ENCODE data around the gene SELENOW. TPM values are rescaled to one million over a fixed set of nuclear protein-coding genes. Genes with fewer than 3 reads are reported as not detected.

SELENOW gene
- total and polyA plus RNA-seq, 2 donors (not counting 1 experiment from before 2014, with no cell fraction given) = 47.7 to 73.7 TPM

GRCh38 chr19:47756953-47757608 is 21.4 kb upstream of the SELENOW start:
- Histone ChIP-seq H2AFZ (ENCODE audit: insufficient read depth, low read depth, low read length, poor library complexity, severe bottlenecking) (no peak overlapping the region), H4K20me1 (ENCODE audit: control insufficient read depth, insufficient read depth, low read length, poor library complexity, severe bottlenecking) (peaks cover 42% of the 10 kb centered on the region), H3K27ac (ENCODE audit: low read length in 2 of 2) (no peak overlapping the region), H3K4me3 (ENCODE audit: control extremely low read depth in 1 of 5, extremely low read depth in 1 of 5, insufficient read depth in 1 of 5, low read depth in 2 of 5, low read length in 4 of 5) (no peak overlapping the region), H3K27me3 (replicated peaks in 1 of 4; ENCODE audit: control extremely low read depth in 1 of 4, control insufficient read depth in 3 of 4, insufficient read depth in 4 of 4, low read length in 3 of 4) (no peaks in the 10 kb centered on the region), H3K36me3 (replicated peaks in 1 of 2; ENCODE audit: control extremely low read depth in 1 of 2, control insufficient read depth in 1 of 2, extremely low read depth in 1 of 2, insufficient read depth in 2 of 2, low read length in 1 of 2) (peaks cover 0 to 61% of the 10 kb centered on the region in 2 experiments), H3K9ac (ENCODE audit: low read length) (no peak overlapping the region), H3K4me1 (ENCODE audit: control insufficient read depth in 2 of 2, insufficient read depth in 2 of 2, low read length in 2 of 2) (no peaks in the 10 kb centered on the region), H3K79me2 (ENCODE audit: control insufficient read depth, insufficient read depth, low read length) (no peaks in the 10 kb centered on the region), H3K4me2 (replicated peaks; ENCODE audit: low read depth, low read length, poor library complexity, severe bottlenecking) (no peak overlapping the region), H3K9me3 (ENCODE audit: control extremely low read depth in 1 of 3, control insufficient read depth in 2 of 3, insufficient read depth in 1 of 3, low read length in 2 of 3) (peaks cover 0 to 9% (median 2%) of the 10 kb centered on the region in 3 donors)
- no peaks in the 10 kb centered on the region for H3K9me3 Mint-ChIP-seq (ENCODE audit: insufficient read depth)
- POLR2A ChIA-PET = no interaction called here
- no peak overlapping the region for H3K4me3 Mint-ChIP-seq
- H3K4me1 Mint-ChIP-seq = no peaks in the 10 kb centered on the region
- no peak for TF ChIP-seq CTCF (IDR thresholded peaks at IDR 0.05)
- no peak for TF ChIP-seq EZH2 (IDR thresholded peaks at IDR 0.05; ENCODE audit: borderline replicate concordance, insufficient read depth, low read depth, low read length, poor library complexity, severe bottlenecking)
- 98% methylated on average over 17 of the region's 22 CpGs for WGBS (ENCODE audit: insufficient coverage)
- H3K27ac Mint-ChIP-seq = no peak overlapping the region
- CTCF ChIA-PET = interaction anchor here (1.6 kb wide), 1 partner anchor 11 kb away, joined by 3 read pairs; no protein-coding TSS in a partner anchor
- H3K27me3 Mint-ChIP-seq = no peaks in the 10 kb centered on the region
- DNase-seq (peak; percentile 23), ATAC-seq (ENCODE audit: low read depth) (no peak)
- intact Hi-C loops (cut with micrococcal nuclease) = no loop called here

GRCh38 chr19:47757617-47758442 is 20.7 kb upstream of the SELENOW start:
- DNase-seq (no peak), ATAC-seq (ENCODE audit: low read depth) (no peak)
- no peaks in the 10 kb centered on the region for H3K4me1 Mint-ChIP-seq
- H3K9me3 Mint-ChIP-seq (ENCODE audit: insufficient read depth) = no peaks in the 10 kb centered on the region
- Histone ChIP-seq H3K27ac (ENCODE audit: low read length in 2 of 2) (no peak overlapping the region), H3K27me3 (replicated peaks in 1 of 4; ENCODE audit: control extremely low read depth in 1 of 4, control insufficient read depth in 3 of 4, insufficient read depth in 4 of 4, low read length in 3 of 4) (no peaks in the 10 kb centered on the region), H2AFZ (ENCODE audit: insufficient read depth, low read depth, low read length, poor library complexity, severe bottlenecking) (no peak overlapping the region), H3K4me2 (replicated peaks; ENCODE audit: low read depth, low read length, poor library complexity, severe bottlenecking) (no peak overlapping the region), H3K4me3 (ENCODE audit: control extremely low read depth in 1 of 5, extremely low read depth in 1 of 5, insufficient read depth in 1 of 5, low read depth in 2 of 5, low read length in 4 of 5) (no peak overlapping the region), H3K4me1 (ENCODE audit: control insufficient read depth in 2 of 2, insufficient read depth in 2 of 2, low read length in 2 of 2) (no peaks in the 10 kb centered on the region), H3K9ac (ENCODE audit: low read length) (no peak overlapping the region), H3K9me3 (ENCODE audit: control extremely low read depth in 1 of 3, control insufficient read depth in 2 of 3, insufficient read depth in 1 of 3, low read length in 2 of 3) (peaks cover 0 to 9% (median 2%) of the 10 kb centered on the region in 3 donors), H3K79me2 (ENCODE audit: control insufficient read depth, insufficient read depth, low read length) (no peaks in the 10 kb centered on the region), H4K20me1 (ENCODE audit: control insufficient read depth, insufficient read depth, low read length, poor library complexity, severe bottlenecking) (peaks cover 34% of the 10 kb centered on the region), H3K36me3 (replicated peaks in 1 of 2; ENCODE audit: control extremely low read depth in 1 of 2, control insufficient read depth in 1 of 2, extremely low read depth in 1 of 2, insufficient read depth in 2 of 2, low read length in 1 of 2) (peaks cover 0 to 54% of the 10 kb centered on the region in 2 experiments)
- no peak overlapping the region for H3K27ac Mint-ChIP-seq
- WGBS (ENCODE audit: insufficient coverage) = 97% methylated on average over 5 of the region's 14 CpGs
- POLR2A ChIA-PET = no interaction called here
- TF ChIP-seq EZH2 (IDR thresholded peaks at IDR 0.05; ENCODE audit: borderline replicate concordance, insufficient read depth, low read depth, low read length, poor library complexity, severe bottlenecking) = no peak
- intact Hi-C loops (cut with micrococcal nuclease) = no loop called here
- CTCF ChIA-PET = interaction anchor here (0.6 to 1.6 kb wide), 3 partner anchors 10 to 323 kb away, joined by 3 read pairs; no protein-coding TSS in a partner anchor
- no peak overlapping the region for H3K4me3 Mint-ChIP-seq
- H3K27me3 Mint-ChIP-seq = no peaks in the 10 kb centered on the region
